H1 (cell line): Measurements from ENCODE around the gene MCC. TPM values are rescaled to one million over a fixed set of nuclear protein-coding genes. Genes with fewer than 3 reads are reported as not detected.

Experiments
- CTCF ChIA-PET: fragments of 300-600 bp; sonication (Branson Sonifier 250); formaldehyde crosslinking; loops from one replicate; lab custom pipeline; 2021; ENCODE audit not compliant: partially characterized antibody; lab: Charles Lee
- POLR2A ChIA-PET: fragments of 300-600 bp; sonication (Branson Sonifier 250); formaldehyde crosslinking; loops from one replicate; lab custom pipeline; 2021; ENCODE audit warnings: inconsistent platforms; ENCODE audit not compliant: partially characterized antibody; lab: Charles Lee
- DNase-seq, 2 experiments: peaks; one replicate each; pipeline versions ENCODE4 v3.0.0 to v3.0.0-alpha.2; 2010 to 2022; ENCODE audit warnings: low spot score in 2 of 2, low read depth in 1 of 2, mixed read lengths in 1 of 2
- FAIRE-seq: peaks from 2 replicates; lab custom pipeline; 2011; peaks lifted over from hg19 to GRCh38; lab: Jason Lieb, UNC
- H2AFZ ChIP-seq: 2 replicates; pipeline ENCODE4 v1.8.1; 2012; ENCODE audit warnings: low read length, inconsistent platforms
- H2AK5ac ChIP-seq: 2 replicates; pipeline ENCODE4 v1.6.1; 2013; ENCODE audit warnings: low read depth, low read length
- H2BK120ac ChIP-seq: replicated peaks from 2 replicates; pipeline ENCODE3; 2013; ENCODE audit warnings: low read depth, low read length, inconsistent platforms
- H2BK12ac ChIP-seq: 2 replicates; pipeline ENCODE4 v1.6.1; 2013; ENCODE audit warnings: low read depth, low read length
- H2BK15ac ChIP-seq: 2 replicates; pipeline ENCODE4 v1.6.1; 2013; ENCODE audit warnings: low read length
- H2BK20ac ChIP-seq: 2 replicates; pipeline ENCODE4 v1.6.1; 2013; ENCODE audit warnings: low read length
- H2BK5ac ChIP-seq: 2 replicates; pipeline ENCODE4 v1.6.1; 2013; ENCODE audit warnings: low read depth, low read length
- H3K14ac ChIP-seq: 2 replicates; pipeline ENCODE4 v1.6.1; 2013; ENCODE audit warnings: inconsistent platforms; ENCODE audit not compliant: insufficient read length
- H3K18ac ChIP-seq: 2 replicates; pipeline ENCODE4 v1.6.1; 2013; ENCODE audit warnings: low read length; ENCODE audit errors: extremely low read depth
- H3K23ac ChIP-seq: 2 replicates; pipeline ENCODE4 v1.6.1; 2013; ENCODE audit warnings: inconsistent platforms; ENCODE audit not compliant: insufficient read length
- H3K23me2 ChIP-seq: 2 replicates; pipeline ENCODE4 v1.6.1; 2013; ENCODE audit warnings: low read depth, low read length
- H3K27ac ChIP-seq: 2 replicates; pipeline ENCODE4 v1.6.1; 2011; ENCODE audit warnings: low read depth, low read length, inconsistent platforms
- H3K27me3 ChIP-seq, 4 experiments: replicated peaks in 1 of 4; 1 replicate in 1 of 4; 2 replicates in 3 of 4; pipeline versions ENCODE4 v1.6.1 to v1.8.1; 2011 to 2013; ENCODE audit warnings: low read length in 3 of 4, mild to moderate bottlenecking in 3 of 4, inconsistent platforms in 2 of 4, mixed read lengths in 2 of 4, moderate library complexity in 1 of 4; ENCODE audit not compliant: control insufficient read depth in 3 of 4, insufficient read depth in 3 of 4; ENCODE audit errors: extremely low read depth in 1 of 4
- H3K36me3 ChIP-seq, 4 experiments: 2 replicates each; pipeline versions ENCODE4 v1.6.1 to v1.8.1; 2011 to 2013; ENCODE audit warnings: mild to moderate bottlenecking in 4 of 4, low read length in 3 of 4, moderate library complexity in 2 of 4, control low read depth in 1 of 4, inconsistent platforms in 1 of 4; ENCODE audit not compliant: insufficient read depth in 4 of 4, control insufficient read depth in 2 of 4
- H3K4ac ChIP-seq: replicated peaks from 2 replicates; pipeline ENCODE3; 2013; ENCODE audit warnings: low read length, low read depth, mixed read lengths, inconsistent platforms; ENCODE audit not compliant: insufficient read length
- H3K4me1 ChIP-seq, 4 experiments: replicated peaks in 1 of 4; 1 replicate in 1 of 4; 2 replicates in 3 of 4; pipeline versions ENCODE4 v1.6.1 to v1.8.1; 2011 to 2013; ENCODE audit warnings: low read length in 3 of 4, inconsistent platforms in 2 of 4, mixed read lengths in 1 of 4; ENCODE audit not compliant: insufficient read depth in 4 of 4, control insufficient read depth in 3 of 4
- H3K4me2 ChIP-seq, 2 experiments: 2 replicates each; pipeline versions ENCODE4 v1.6.1 to v1.8.1; 2011 to 2013; ENCODE audit warnings: low read depth in 2 of 2, low read length in 2 of 2, control low read depth in 1 of 2, inconsistent platforms in 1 of 2, mild to moderate bottlenecking in 1 of 2; ENCODE audit not compliant: insufficient read depth in 1 of 2
- H3K4me3 ChIP-seq, 4 experiments: fragments of 200-600, 300-600 bp in 1 of 4; sonication (generic), shearing (Covaris generic), sonication (Bioruptor Twin) in 1 of 4; 2 replicates each; pipeline versions ENCODE4 v1.5.1 to v1.8.1; 2011 to 2016; ENCODE audit warnings: low read length in 4 of 4, low read depth in 3 of 4, control low read depth in 2 of 4, inconsistent platforms in 2 of 4, mild to moderate bottlenecking in 2 of 4, mixed read lengths in 1 of 4, moderate library complexity in 1 of 4; ENCODE audit not compliant: insufficient read depth in 2 of 4; ENCODE audit errors: extremely low read depth in 1 of 4
- H3K56ac ChIP-seq: replicated peaks from 2 replicates; pipeline ENCODE3; 2013; ENCODE audit warnings: low read depth, mild to moderate bottlenecking, mixed read lengths, low read length, inconsistent platforms; ENCODE audit not compliant: insufficient read length
- H3K79me1 ChIP-seq: 2 replicates; pipeline ENCODE4 v1.6.1; 2013; ENCODE audit warnings: low read depth, low read length, control low read depth
- H3K79me2 ChIP-seq, 2 experiments: 2 replicates each; pipeline versions ENCODE4 v1.6.1 to v1.8.1; 2012 to 2013; ENCODE audit warnings: low read length in 2 of 2, mild to moderate bottlenecking in 2 of 2, inconsistent platforms in 1 of 2; ENCODE audit not compliant: insufficient read depth in 2 of 2, control insufficient read depth in 1 of 2
- H3K9ac ChIP-seq, 4 experiments: replicated peaks in 1 of 4; 1 replicate in 1 of 4; 2 replicates in 3 of 4; pipeline versions ENCODE4 v1.6.1 to v1.8.1; 2011 to 2013; ENCODE audit warnings: low read depth in 3 of 4, low read length in 3 of 4, control low read depth in 2 of 4, mild to moderate bottlenecking in 2 of 4, moderate library complexity in 2 of 4, inconsistent platforms in 1 of 4; ENCODE audit errors: extremely low read depth in 1 of 4
- H3K9me3 ChIP-seq, 2 experiments: 2 replicates each; pipeline versions ENCODE4 v1.6.1 to v1.8.1; 2012 to 2013; ENCODE audit warnings: mild to moderate bottlenecking in 2 of 2, moderate library complexity in 2 of 2, control low read depth in 1 of 2, inconsistent platforms in 1 of 2, low read depth in 1 of 2, low read length in 1 of 2, mixed read lengths in 1 of 2; ENCODE audit not compliant: insufficient read depth in 2 of 2
- H4K20me1 ChIP-seq, 2 experiments: replicated peaks in 1 of 2; 2 replicates each; pipeline versions ENCODE3 to v1.8.1; 2011 to 2013; ENCODE audit warnings: inconsistent platforms in 2 of 2, low read length in 2 of 2, mild to moderate bottlenecking in 1 of 2; ENCODE audit not compliant: insufficient read depth in 2 of 2, control insufficient read depth in 1 of 2
- H4K5ac ChIP-seq: 2 replicates; pipeline ENCODE4 v1.6.1; 2013; ENCODE audit warnings: low read length, low read depth, mixed read lengths, inconsistent platforms; ENCODE audit not compliant: insufficient read length
- H4K8ac ChIP-seq: 2 replicates; pipeline ENCODE4 v1.8.0; 2013; ENCODE audit warnings: mild to moderate bottlenecking, moderate library complexity, low read length, inconsistent platforms; ENCODE audit not compliant: insufficient read depth; ENCODE audit errors: extremely low read depth
- H4K91ac ChIP-seq: replicated peaks from 2 replicates; pipeline ENCODE3; 2013; ENCODE audit warnings: low read length, mixed read lengths, inconsistent platforms; ENCODE audit not compliant: insufficient read length
- ASH2L ChIP-seq: fragments of 200-600, 300-600 bp; sonication (generic); IDR thresholded peaks from one replicate; pipeline ENCODE4 v1.7.1; 2017; ENCODE audit warnings: low read length
- BCL11A ChIP-seq, 2 experiments: IDR thresholded peaks; one replicate each; pipeline ENCODE4 v1.6.1; 2011; ENCODE audit warnings: low read depth in 2 of 2, low read length in 2 of 2, mild to moderate bottlenecking in 2 of 2
- CBX8 ChIP-seq: fragments of 300-800, 300-1000 bp; sonication (generic); IDR thresholded peaks from 2 replicates; pipeline ENCODE4 v1.7.1; 2016; ENCODE audit warnings: low read depth, low read length, borderline replicate concordance
- JUND ChIP-seq: IDR thresholded peaks from 2 replicates; pipeline ENCODE4 v1.6.1; 2011; ENCODE audit warnings: mild to moderate bottlenecking, improper control_type of control experiment, low read length
- KDM1A ChIP-seq: fragments of 200-600, 300-600 bp; sonication (generic); IDR thresholded peaks from 2 replicates; pipeline ENCODE4 v1.7.1; 2016; ENCODE audit warnings: mild to moderate bottlenecking, low read length, borderline replicate concordance
- KDM5A ChIP-seq: fragments of 200-600 bp; IDR thresholded peaks from 2 replicates; pipeline ENCODE4 v1.7.1; 2012; ENCODE audit warnings: mild to moderate bottlenecking, low read length, inconsistent platforms, mixed read lengths
- POLR2A ChIP-seq, 2 experiments: IDR thresholded peaks; 1 replicate in 1 of 2; 2 replicates in 1 of 2; pipeline ENCODE4 v1.6.1; 2011; ENCODE audit warnings: low read depth in 2 of 2, low read length in 2 of 2, mild to moderate bottlenecking in 2 of 2; ENCODE audit errors: control extremely low read depth in 1 of 2
- RAD21 ChIP-seq, 2 experiments: IDR thresholded peaks in 1 of 2; conservative IDR thresholded peaks in 1 of 2; 2 replicates each; pipeline ENCODE4 v1.6.1; 2011; ENCODE audit warnings: low read depth in 2 of 2, low read length in 2 of 2, improper control_type of control experiment in 1 of 2, inconsistent platforms in 1 of 2, mild to moderate bottlenecking in 1 of 2, moderate library complexity in 1 of 2
- RBBP5 ChIP-seq: IDR thresholded peaks from 2 replicates; pipeline ENCODE4 v1.7.1; 2012; ENCODE audit warnings: low read depth, mild to moderate bottlenecking, inconsistent platforms, low read length, moderate library complexity, borderline replicate concordance
- RXRA ChIP-seq: IDR thresholded peaks from 2 replicates; pipeline ENCODE4 v1.6.1; 2011; ENCODE audit warnings: low read depth, mild to moderate bottlenecking, low read length, moderate library complexity; ENCODE audit not compliant: insufficient read depth
- SAP30 ChIP-seq: fragments of 300-600 bp; sonication (generic); IDR thresholded peaks from 2 replicates; pipeline ENCODE4 v1.7.1; 2012; ENCODE audit warnings: low read length, moderate library complexity, mild to moderate bottlenecking, inconsistent platforms; ENCODE audit not compliant: insufficient read depth, insufficient replicate concordance
- SIRT6 ChIP-seq: IDR thresholded peaks from one replicate; pipeline ENCODE4 v1.7.1; 2012; ENCODE audit warnings: low read length, inconsistent platforms
- SIX5 ChIP-seq: IDR thresholded peaks from 2 replicates; pipeline ENCODE4 v1.6.1; 2011; ENCODE audit warnings: mild to moderate bottlenecking, low read depth, low read length
- SP1 ChIP-seq: IDR thresholded peaks from 2 replicates; pipeline ENCODE4 v1.6.1; 2011; ENCODE audit warnings: low read depth, low read length
- TAF7 ChIP-seq: optimal IDR thresholded peaks from 2 replicates; pipeline ENCODE3; 2011; ENCODE audit warnings: low read depth, mild to moderate bottlenecking, inconsistent platforms, low read length, moderate library complexity, borderline replicate concordance
- TBP ChIP-seq: IDR thresholded peaks from 2 replicates; pipeline ENCODE4 v1.6.1; 2011; ENCODE audit warnings: low read depth, low read length, improper control_type of control experiment
- WGBS, 2 experiments: shearing (Covaris generic) in 1 of 2; methylation state at CpG; one replicate each; pipeline versions ENCODE4 v1.1.6 to v1.1.7; 2013 to 2015; ENCODE audit warnings: low lambda C conversion rate in 2 of 2, mixed read lengths in 2 of 2, inconsistent platforms in 1 of 2, low coverage in 1 of 2, missing lambda C conversion rate in 1 of 2; ENCODE audit not compliant: insufficient replicate concordance in 2 of 2, insufficient coverage in 1 of 2, insufficient read length in 1 of 2; ENCODE audit errors: extremely low coverage in 1 of 2, missing lambda C conversion rate in 1 of 2; 5-methylcytosine and 5-hydroxymethylcytosine counted together
- polyA plus RNA-seq, 7 experiments: library from polyadenylated mRNA; depleted of rRNA in 3 of 7; stranded (reverse) in 5 of 7; unstranded in 2 of 7; fragments of >200 nt in 5 of 7; fragments of 200-250 nt in 2 of 7; gene quantifications; 1 replicate in 5 of 7; 2 replicates in 1 of 7; 4 replicates in 1 of 7; pipeline versions ENCODE4 v1.2.1 to v1.2.3, GENCODE V29; 2011 to 2013; ENCODE audit warnings: missing spikeins in 2 of 7, mixed read lengths in 2 of 7
- total RNA-seq: library from RNA; stranded (reverse); fragmentation: NEBNext Ultra II Directional; extraction: Animal tissue kit (Norgen Biotek cat#: 25700); gene quantifications from 2 replicates; pipeline ENCODE4 v1.2.1, GENCODE V29; 2021

Gene MCC
- total and polyA plus RNA-seq, 2 of the 8 experiments (the other 6 are each of a cell fraction or from before 2014, with no cell fraction given): 2.6 to 18.3 TPM

GRCh38 chr5:113505181-113505580 is 16.9 kb upstream of the MCC start:
- H3K56ac ChIP-seq: no peak overlapping the region
- H4K8ac ChIP-seq: no peak overlapping the region
- no peaks in the 10 kb centered on the region for H3K9me3 ChIP-seq
- no peak overlapping the region for H2AK5ac ChIP-seq
- CTCF ChIA-PET: interaction anchor here (0.6 to 1.0 kb wide), 2 partner anchors 129 to 884 kb away, joined by 3 read pairs; no protein-coding TSS in a partner anchor
- no peak overlapping the region for H3K27ac ChIP-seq
- no peak overlapping the region for H4K5ac ChIP-seq
- H3K79me2 ChIP-seq: no peaks in the 10 kb centered on the region
- no peak for FAIRE-seq
- H2AFZ ChIP-seq: no peak overlapping the region
- POLR2A ChIA-PET: no interaction called here
- H3K14ac ChIP-seq: no peak overlapping the region
- no peak overlapping the region for H3K9ac ChIP-seq
- H3K18ac ChIP-seq: no peak overlapping the region
- no peak overlapping the region for H3K4ac ChIP-seq
- no peak overlapping the region for H2BK120ac ChIP-seq
- no peak overlapping the region for H3K4me2 ChIP-seq
- H2BK20ac ChIP-seq: no peak overlapping the region
- H3K23me2 ChIP-seq: no peaks in the 10 kb centered on the region
- WGBS, 2 experiments: 88% methylated on average over 5 of the region's 5 CpGs; no CpG with 5 or more reads in 1 of the 2 experiments
- no peak overlapping the region for H3K4me3 ChIP-seq
- H2BK15ac ChIP-seq: no peak overlapping the region
- H2BK5ac ChIP-seq: no peak overlapping the region
- no peaks in the 10 kb centered on the region for H3K79me1 ChIP-seq
- H3K4me1 ChIP-seq: no peaks in the 10 kb centered on the region
- no peak overlapping the region for H3K23ac ChIP-seq
- H2BK12ac ChIP-seq: no peak overlapping the region
- no peaks in the 10 kb centered on the region for H3K27me3 ChIP-seq
- H3K36me3 ChIP-seq: no peaks in the 10 kb centered on the region
- no peak overlapping the region for H4K91ac ChIP-seq
- DNase-seq: no peak
- H4K20me1 ChIP-seq: no peaks in the 10 kb centered on the region
- TF ChIP-seq ASH2L (no peak), SIX5 (no peak), SP1 (no peak), RXRA (no peak), KDM5A (no peak), TAF7 (no peak), POLR2A (IDR thresholded peaks at IDR 0.05; ENCODE audit: control extremely low read depth in 1 of 2, low read depth in 2 of 2, low read length in 2 of 2) (no peak), BCL11A (IDR thresholded peaks at IDR 0.05; ENCODE audit: low read depth in 2 of 2, low read length in 2 of 2) (no peak), RAD21 (IDR thresholded peaks at IDR 0.05 in 1 of 2, conservative IDR thresholded peaks at IDR 0.05 in 1 of 2; ENCODE audit: low read depth in 2 of 2, low read length in 2 of 2) (no peak), SAP30 (no peak), JUND (no peak), RBBP5 (no peak), TBP (no peak), CBX8 (no peak), KDM1A (no peak), SIRT6 (no peak)
